ENCODE results near the gene ARHGAP26. TPM values are rescaled to one million over a fixed set of nuclear protein-coding genes. Genes with fewer than 3 reads are reported as not detected.
"Not testable (repeated sequence)": the region's sequence is repeated elsewhere in the genome, so short reads cannot be mapped to it uniquely, and the experiment has no call there.

Gene ARHGAP26
- polyA plus RNA-seq, 1 donor (not counting 4 experiments of a cell fraction or from before 2014, with no cell fraction given) = 3.9 TPM

DNA sequence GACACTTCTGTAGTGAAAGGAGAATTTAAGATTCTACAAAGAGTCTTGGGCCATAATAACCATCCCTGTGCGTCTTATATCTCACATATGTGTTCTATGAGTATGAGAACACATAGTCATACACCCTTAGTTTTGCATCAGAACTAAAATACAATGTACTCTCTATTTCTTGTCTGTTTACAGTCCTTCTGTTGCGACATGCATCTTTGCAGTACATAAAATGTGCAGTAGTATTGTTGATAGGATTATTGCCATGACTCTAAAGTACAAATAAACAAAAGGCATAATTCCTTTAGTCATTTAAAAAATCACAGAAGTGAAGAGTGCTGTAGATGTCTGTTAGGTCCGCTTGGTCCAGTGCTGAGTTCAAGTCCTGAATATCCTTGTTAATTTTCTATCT, 431.4 kb downstream of the ARHGAP26 start:
- H3K27ac ChIP-seq (ENCODE audit: control insufficient read depth, insufficient read depth, low read length) = no peak overlapping the region
- H3K4me2 ChIP-seq (ENCODE audit: control insufficient read depth, extremely low read depth, insufficient read depth, low read depth, low read length) = no peak overlapping the region
- no peaks in the 10 kb centered on the region for H4K20me1 ChIP-seq (ENCODE audit: control insufficient read depth, extremely low read depth, insufficient read depth, low read length)
- no peaks in the 10 kb centered on the region for H3K9me1 ChIP-seq (ENCODE audit: control insufficient read depth, extremely low read depth, insufficient read depth, low read length)
- no peak for TF ChIP-seq EZH2 (IDR thresholded peaks at IDR 0.05; ENCODE audit: low read length)
- TF ChIP-seq, protein P1, sequence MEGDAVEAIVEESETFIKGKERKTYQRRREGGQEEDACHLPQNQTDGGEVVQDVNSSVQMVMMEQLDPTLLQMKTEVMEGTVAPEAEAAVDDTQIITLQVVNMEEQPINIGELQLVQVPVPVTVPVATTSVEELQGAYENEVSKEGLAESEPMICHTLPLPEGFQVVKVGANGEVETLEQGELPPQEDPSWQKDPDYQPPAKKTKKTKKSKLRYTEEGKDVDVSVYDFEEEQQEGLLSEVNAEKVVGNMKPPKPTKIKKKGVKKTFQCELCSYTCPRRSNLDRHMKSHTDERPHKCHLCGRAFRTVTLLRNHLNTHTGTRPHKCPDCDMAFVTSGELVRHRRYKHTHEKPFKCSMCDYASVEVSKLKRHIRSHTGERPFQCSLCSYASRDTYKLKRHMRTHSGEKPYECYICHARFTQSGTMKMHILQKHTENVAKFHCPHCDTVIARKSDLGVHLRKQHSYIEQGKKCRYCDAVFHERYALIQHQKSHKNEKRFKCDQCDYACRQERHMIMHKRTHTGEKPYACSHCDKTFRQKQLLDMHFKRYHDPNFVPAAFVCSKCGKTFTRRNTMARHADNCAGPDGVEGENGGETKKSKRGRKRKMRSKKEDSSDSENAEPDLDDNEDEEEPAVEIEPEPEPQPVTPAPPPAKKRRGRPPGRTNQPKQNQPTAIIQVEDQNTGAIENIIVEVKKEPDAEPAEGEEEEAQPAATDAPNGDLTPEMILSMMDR (optimal IDR thresholded peaks at IDR 0.05 in 1 of 3, IDR thresholded peaks at IDR 0.05 in 1 of 3, conservative IDR thresholded peaks at IDR 0.05 in 1 of 3; ENCODE audit: extremely low read depth in 1 of 3, insufficient read depth in 2 of 3, low read length in 3 of 3) = no peak
- DNase-seq (ENCODE audit: low read depth, low spot score) (no peak), FAIRE-seq (no peak)
- peaks cover 61% of the 10 kb centered on the region for H3K4me1 ChIP-seq (ENCODE audit: control insufficient read depth, extremely low read depth, insufficient read depth, low read length)
- H2AFZ ChIP-seq (ENCODE audit: control insufficient read depth, low read length) = no peak overlapping the region
- H3K36me3 ChIP-seq (ENCODE audit: control insufficient read depth in 2 of 2, extremely low read depth in 1 of 2, insufficient read depth in 2 of 2, low read length in 2 of 2) = no peaks in the 10 kb centered on the region
- H3K4me3 ChIP-seq (ENCODE audit: control insufficient read depth in 2 of 3, extremely low read depth in 1 of 3, insufficient read depth in 2 of 3, low read depth in 1 of 3, low read length in 3 of 3) = no peak overlapping the region
- H3K9ac ChIP-seq (ENCODE audit: control insufficient read depth, extremely low read depth, insufficient read depth, low read length) = no peak overlapping the region
- no peaks in the 10 kb centered on the region for H3K27me3 ChIP-seq (ENCODE audit: control insufficient read depth, extremely low read depth, insufficient read depth, low read length)
- H3K9me3 ChIP-seq (ENCODE audit: control insufficient read depth, low read depth, low read length) = no peaks in the 10 kb centered on the region
- dilution Hi-C loops (cut with MboI; ENCODE audit: extremely low pct_ligation_motif_present, low sequenced_read_pairs) = no loop called here
- H3K79me2 ChIP-seq (ENCODE audit: control insufficient read depth, insufficient read depth, low read length) = no peaks in the 10 kb centered on the region

- H3K79me2 ChIP-seq (ENCODE audit: control insufficient read depth, insufficient read depth, low read length); H3K9ac ChIP-seq (ENCODE audit: control insufficient read depth, extremely low read depth, insufficient read depth, low read length); H3K27ac ChIP-seq (ENCODE audit: control insufficient read depth, insufficient read depth, low read length); H3K27me3 ChIP-seq (ENCODE audit: control insufficient read depth, extremely low read depth, insufficient read depth, low read length); H2AFZ ChIP-seq (ENCODE audit: control insufficient read depth, low read length); DNase-seq (ENCODE audit: low read depth, low spot score); H4K20me1 ChIP-seq (ENCODE audit: control insufficient read depth, extremely low read depth, insufficient read depth, low read length); FAIRE-seq; H3K4me2 ChIP-seq (ENCODE audit: control insufficient read depth, extremely low read depth, insufficient read depth, low read depth, low read length); H3K9me3 ChIP-seq (ENCODE audit: control insufficient read depth, low read depth, low read length); dilution Hi-C loops (cut with MboI; ENCODE audit: extremely low pct_ligation_motif_present, low sequenced_read_pairs); H3K9me1 ChIP-seq (ENCODE audit: control insufficient read depth, extremely low read depth, insufficient read depth, low read length); H3K36me3 ChIP-seq (ENCODE audit: control insufficient read depth in 2 of 2, extremely low read depth in 1 of 2, insufficient read depth in 2 of 2, low read length in 2 of 2); H3K4me3 ChIP-seq (ENCODE audit: control insufficient read depth in 2 of 3, extremely low read depth in 1 of 3, insufficient read depth in 2 of 3, low read depth in 1 of 3, low read length in 3 of 3): not testable (repeated sequence)
- peaks cover 53% of the 10 kb centered on the region for H3K4me1 ChIP-seq (ENCODE audit: control insufficient read depth, extremely low read depth, insufficient read depth, low read length)
These were observed 433.3 kb downstream of the ARHGAP26 start for GRCh38 chr5:143203301-143203956.

All from keratinocyte (primary cell).